Heart left ventricle (tissue), 16 donors: Measurements from ENCODE around the gene RFNG. TPM values are rescaled to one million over a fixed set of nuclear protein-coding genes. Genes with fewer than 3 reads are reported as not detected.

Source experiments
- ATAC-seq, 4 donors: fragments of 200-7000 bp; cut with Tn5 transposase; one replicate each; pipeline ENCODE4 v1.9.1; 2020 to 2022; ENCODE audit warnings: moderate library complexity in 4 of 4, mild to moderate bottlenecking in 3 of 4, moderate number of reproducible peaks in 1 of 4
- DNase-seq, 5 donors: peaks; one replicate each; pipeline ENCODE4 v3.0.0-alpha.2; 2020
- H3K27ac ChIP-seq, 12 donors: fragments of 200-600 bp; sonication (generic) in 4 of 12; one replicate each; pipeline versions ENCODE4 v1.5.0 to v1.8.0; 2016 to 2022; ENCODE audit warnings: mild to moderate bottlenecking in 2 of 12
- H3K27me3 ChIP-seq, 9 donors: fragments of 200-600 bp; sonication (generic) in 2 of 9; one replicate each; pipeline versions ENCODE4 v1.5.1 to v1.8.0; 2016 to 2022; ENCODE audit warnings: mild to moderate bottlenecking in 3 of 9
- H3K36me3 ChIP-seq, 9 donors: fragments of 200-600 bp; sonication (generic) in 2 of 9; one replicate each; pipeline versions ENCODE4 v1.5.0 to v1.8.0; 2018 to 2022; ENCODE audit warnings: mild to moderate bottlenecking in 2 of 9
- H3K4me1 ChIP-seq, 12 donors: fragments of 200-600 bp; sonication (generic) in 4 of 12; one replicate each; pipeline versions ENCODE4 v1.5.0 to v1.8.0; 2016 to 2022; ENCODE audit warnings: mild to moderate bottlenecking in 3 of 12
- H3K4me3 ChIP-seq, 12 donors: fragments of 200-600 bp; sonication (generic) in 4 of 12; one replicate each; pipeline versions ENCODE4 v1.5.0 to v1.8.0; 2017 to 2022; ENCODE audit warnings: mild to moderate bottlenecking in 9 of 12, moderate library complexity in 4 of 12
- H3K9me3 ChIP-seq, 12 donors: fragments of 200-600 bp; sonication (generic) in 4 of 12; one replicate each; pipeline versions ENCODE4 v1.5.0 to v1.8.0; 2016 to 2022; ENCODE audit warnings: mild to moderate bottlenecking in 1 of 12
- CTCF ChIP-seq, 12 donors: fragments of 200-600 bp; sonication (generic) in 4 of 12; IDR thresholded peaks; one replicate each; pipeline versions ENCODE4 v1.5.0 to v1.8.0; 2018 to 2022; ENCODE audit warnings: antibody characterized with exemption in 12 of 12, mild to moderate bottlenecking in 5 of 12
- POLR2A ChIP-seq, 2 donors: fragments of 450-650 bp; IDR thresholded peaks; one replicate each; pipeline ENCODE4 v1.6.1; 2017; ENCODE audit warnings: antibody characterized with exemption in 2 of 2, mild to moderate bottlenecking in 2 of 2, moderate library complexity in 2 of 2
- WGBS, 4 donors: extraction: QIAGEN DNeasy Blood & Tissue Kit in 2 of 4; methylation state at CpG; one replicate each; pipeline versions ENCODE4 v1.1.5 to v1.1.7; 2013 to 2018; 5-methylcytosine and 5-hydroxymethylcytosine counted together
- intact Hi-C, 10 donors: fragments of 100-400 bp; cut with DNase I; formaldehyde crosslinking; loops; one replicate each; pipeline versions ENCODE4 v1.11.1 to v1.14.2; 2022
- polyA plus RNA-seq, 2 donors: library from polyadenylated mRNA; stranded (reverse); fragments of 200-250 nt; gene quantifications; one replicate each; pipeline ENCODE4 v1.2.3, GENCODE V29; 2013
- total RNA-seq, 9 donors: library from RNA; depleted of rRNA in 2 of 9; stranded (reverse); fragments of >200 nt in 2 of 9; fragmentation: NEBNext Ultra II Directional in 3 of 9; extraction: Animal tissue kit (Norgen Biotek cat#: 25700) in 3 of 9; gene quantifications; one replicate each; pipeline versions ENCODE4 v1.1.0 to v1.2.4, GENCODE V29; 2016 to 2023
- donor health status: ischemic (EF 13 %, LVEDD 7.1; RV severe dilation, severe dysfunction).
- donor health status: healthy with polysubstance abuse.
- donor health status: DM: no; HTN: yes; CAD: no.
- donor health status: DM: no; HTN: no; CAD: no.
- donor health status: ischemic (EF 25% LVEDD 6.9; RV normal size, moderate dysfunction).
- donor health status: ischemic (EF 25% LVEDD 5.7; RV mildly dilated, moderate dysfunction).
- donor health status: healthy.
- donor health status: DM: yes; HTN: yes; CAD: no.
- donor health status: ischemic (EF 35%, LVEDD 5.7; RV mildly dilated, moderate dysfunction).
- donor health status: nonischemic (EF 11% LVEDD 7.7; RV severe dilation, severe dysfunction).
- donor health status: DM: yes; HTN: yes; CAD: no.
- donor health status: PGD.
- donor health status: ischemic (EF 29% LVEDD 5.4; RV normal size, mild dysfunction).
- donor health status: nonischemic (EF 23%, LVEDD 6.1; RV moderate dilation, normal function).

Gene RFNG
- total and polyA plus RNA-seq, 11 donors = 16.4 to 30.6 (median 21.2) TPM

- Histone ChIP-seq H3K4me3 (peak overlapping the region; percentile 58 to 98 (median 91)), H3K9me3 (no peaks in the 10 kb centered on the region), H3K4me1 (peaks cover 5 to 37% (median 23%) of the 10 kb centered on the region in 12 donors), H3K27ac (peak overlapping the region in 9 of 12 donors; percentile 19 to 61 (median 47)), H3K36me3 (peaks cover 0 to 10% (median 3%) of the 10 kb centered on the region in 9 donors), H3K27me3 (no peaks in the 10 kb centered on the region)
- WGBS, 4 donors = 1 to 10% (median 8%) methylated on average over 21 to 55 of the region's 55 CpGs
- intact Hi-C loops = loop anchor here in 6 of 10 donors (1.0 to 10.0 kb wide), 6 partner anchors 46 to 163 kb away; partner anchors contain the start of genes ASPSCR1 (in 4 of the 6), P4HB (in 2 of the 6) and FASN (in 1 of the 6)
- no peak for DNase-seq
- no peak for TF ChIP-seq POLR2A (IDR thresholded peaks at IDR 0.05)
- no peak for TF ChIP-seq CTCF (IDR thresholded peaks at IDR 0.05)
- ATAC-seq = peak in 2 of 4 donors; percentile 0 to 3
Observed at GRCh38 chr17:82023447-82024241, 28.0 kb downstream of the RFNG start.

GRCh38 chr17:82022981-82023446 lies 28.6 kb downstream of the RFNG start, which contains the start of gene LRRC45:
LRRC45 (plus strand) TSS chr17:82023305; CDS start chr17:82023644, 339 bp downstream.
- DNase-seq (peak; percentile 100), ATAC-seq (peak; percentile 94 to 98 (median 96))
- Histone ChIP-seq H3K9me3 (no peaks in the 10 kb centered on the region), H3K27me3 (no peaks in the 10 kb centered on the region), H3K4me3 (peak within 1 kb of the TSS; percentile 77 to 99 (median 94)), H3K4me1 (peaks cover 5 to 37% (median 23%) of the 10 kb centered on the region in 12 donors), H3K36me3 (peaks cover 0 to 14% (median 6%) of the 10 kb centered on the region in 9 donors), H3K27ac (peak within 1 kb of the TSS in 11 of 12 donors; percentile 32 to 85 (median 73))
- no peak for TF ChIP-seq CTCF (IDR thresholded peaks at IDR 0.05)
- TF ChIP-seq POLR2A (IDR thresholded peaks at IDR 0.05) = no peak
- WGBS, 4 donors = 0% methylated on average over 10 to 42 of the region's 42 CpGs
- intact Hi-C loops = loop anchor here in 6 of 10 donors (1.0 to 10.0 kb wide), 6 partner anchors 46 to 162 kb away; partner anchors contain the start of genes ASPSCR1 (in 4 of the 6), P4HB (in 2 of the 6) and FASN (in 1 of the 6)

- 1% methylated on average over 20 to 64 of the region's 64 CpGs for WGBS, 4 donors
- Histone ChIP-seq H3K4me3 (peak within 1 kb of the TSS; percentile 77 to 99 (median 94)), H3K27ac (peak within 1 kb of the TSS in 11 of 12 donors; percentile 32 to 85 (median 73)), H3K9me3 (no peaks in the 10 kb centered on the region), H3K27me3 (no peaks in the 10 kb centered on the region), H3K36me3 (peaks cover 0 to 14% (median 6%) of the 10 kb centered on the region in 9 donors), H3K4me1 (peaks cover 5 to 37% (median 23%) of the 10 kb centered on the region in 12 donors)
- ATAC-seq (no peak), DNase-seq (no peak)
- intact Hi-C loops = loop anchor here in 6 of 10 donors (2.0 to 10.0 kb wide), 5 partner anchors 45 to 162 kb away; partner anchors contain the start of genes ASPSCR1 (in 4 of the 6) and P4HB (in 2 of the 6)
- TF ChIP-seq POLR2A (IDR thresholded peaks at IDR 0.05) (peak in 1 of 2 donors; percentile 58), CTCF (IDR thresholded peaks at IDR 0.05) (no peak)
Observed at GRCh38 chr17:82022310-82022980, 29.2 kb downstream of the RFNG start, which contains the start of gene CENPX. CENPX (minus strand) TSS chr17:82022878; CDS start chr17:82022861, 17 bp downstream.
